ENCODE results near the gene XRCC4.
A peak's percentile ranks its signal among the peaks of the same experiment; 100 is the strongest.
"Not testable (repeated sequence)": the region's sequence is repeated elsewhere in the genome, so short reads cannot be mapped to it uniquely, and the experiment has no call there.

Gene XRCC4

DNA sequence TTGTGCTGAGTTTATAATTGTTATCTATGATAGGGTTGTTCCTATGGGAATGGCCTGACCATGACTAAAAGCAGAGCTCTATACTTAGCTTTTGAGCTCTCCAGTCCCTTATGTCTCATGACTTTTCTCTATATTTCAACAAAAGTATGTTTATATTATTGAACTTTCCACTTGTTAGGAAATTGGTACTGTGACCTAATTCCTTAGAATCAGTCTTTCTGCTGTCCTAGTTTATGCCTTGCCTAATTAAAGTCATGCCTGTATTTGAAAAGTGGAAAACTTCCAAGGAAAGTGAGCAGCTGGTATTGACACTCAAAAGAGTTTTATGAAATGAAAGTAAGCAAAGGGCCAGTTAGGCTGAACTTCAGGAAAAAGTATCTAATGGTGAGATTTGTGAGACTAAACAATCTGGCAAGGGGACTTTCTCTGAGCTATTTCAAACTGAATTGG is 68.6 kb downstream of the XRCC4 start:
- H4K20me1 ChIP-seq, result no peaks in the 10 kb centered on the region
- TF ChIP-seq Cebpa-rat (IDR thresholded peaks at IDR 0.05), result no peak
- H3K27me3 ChIP-seq, result no peaks in the 10 kb centered on the region
- H3K4me1 ChIP-seq, result no peaks in the 10 kb centered on the region
- H3K9me3 ChIP-seq, result no peaks in the 10 kb centered on the region
- no peak overlapping the region for H3K9ac ChIP-seq
- H3K36me3 ChIP-seq, result no peaks in the 10 kb centered on the region
- no peak overlapping the region for H3K4me3 ChIP-seq
- no peak overlapping the region for H3K4me2 ChIP-seq
- no peak overlapping the region for H3K27ac ChIP-seq

DNA sequence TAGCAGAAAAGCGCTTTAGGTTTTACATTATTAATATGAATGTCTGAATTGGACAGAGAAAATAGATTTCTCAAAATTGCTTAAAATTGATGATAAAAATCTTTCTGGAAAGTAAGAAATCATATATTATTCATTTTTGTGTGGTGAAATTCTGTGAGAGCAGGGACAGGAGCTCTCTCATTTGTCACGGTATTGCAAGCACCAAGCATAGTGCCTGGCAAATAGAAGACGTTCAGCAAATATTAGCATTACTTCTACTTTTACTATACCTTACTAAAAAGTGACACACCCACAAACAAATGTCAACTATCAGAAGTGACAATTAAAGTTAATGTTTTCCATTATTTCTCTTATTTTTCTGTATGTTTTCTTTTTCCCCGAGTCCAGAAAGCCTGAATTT is 69.1 kb downstream of the XRCC4 start:
- no peak for TF ChIP-seq Cebpa-rat (IDR thresholded peaks at IDR 0.05)
- Histone ChIP-seq H3K27me3 (no peaks in the 10 kb centered on the region), H3K4me2 (no peak overlapping the region), H4K20me1 (no peaks in the 10 kb centered on the region), H3K36me3 (no peaks in the 10 kb centered on the region), H3K27ac (no peak overlapping the region), H3K4me1 (no peaks in the 10 kb centered on the region), H3K4me3 (no peak overlapping the region), H3K9me3 (no peaks in the 10 kb centered on the region), H3K9ac (no peak overlapping the region)

DNA sequence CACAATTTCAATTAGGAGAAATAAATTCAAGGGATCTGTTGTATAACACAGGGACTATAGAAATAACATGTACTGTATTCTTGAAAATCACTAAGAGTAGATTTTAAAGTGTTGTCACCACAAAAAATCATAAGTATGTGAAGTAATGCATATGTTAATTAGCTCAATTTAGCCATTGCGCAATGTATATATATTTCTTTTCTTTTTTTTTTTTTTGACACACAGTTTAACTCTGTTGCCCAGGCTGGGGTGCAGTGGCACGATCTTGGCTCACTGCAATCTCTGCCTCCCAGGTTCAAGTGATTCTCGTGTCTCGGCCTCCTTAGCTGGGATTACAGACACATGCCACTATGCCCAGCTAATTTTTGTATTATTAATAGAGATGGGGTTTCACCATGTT is 70.2 kb downstream of the XRCC4 start:
- Histone ChIP-seq H3K4me1 (no peaks in the 10 kb centered on the region), H3K4me2 (no peak overlapping the region)
- TF ChIP-seq Cebpa-rat (IDR thresholded peaks at IDR 0.05), result peak; percentile 61; the same call in 1 of the 2 replicates

DNA sequence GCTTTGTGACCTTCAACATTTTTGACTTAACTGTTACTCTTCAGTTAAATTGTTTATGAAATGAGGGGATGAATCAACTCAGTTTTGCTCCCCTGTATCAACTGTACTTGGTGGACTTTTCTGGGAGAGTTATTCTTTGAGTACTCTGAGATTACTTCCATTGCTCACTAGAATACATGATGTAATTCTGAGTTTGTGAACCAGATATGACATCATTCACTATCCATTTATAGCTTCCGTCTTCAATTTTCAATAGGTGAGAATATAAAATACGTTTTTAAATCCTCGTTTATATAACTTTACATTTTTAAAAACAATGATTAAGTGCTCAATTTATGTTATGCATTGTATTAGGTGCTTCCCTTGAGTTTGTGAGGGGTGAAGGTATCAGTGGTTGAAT is 71.0 kb downstream of the XRCC4 start:
- TF ChIP-seq Cebpa-rat (IDR thresholded peaks at IDR 0.05), result no peak
- H3K9ac ChIP-seq, result no peak overlapping the region
- H3K4me3 ChIP-seq, result no peak overlapping the region
- no peaks in the 10 kb centered on the region for H3K9me3 ChIP-seq
- no peak overlapping the region for H3K4me2 ChIP-seq
- H3K4me1 ChIP-seq, result no peaks in the 10 kb centered on the region
- H3K27me3 ChIP-seq, result no peaks in the 10 kb centered on the region
- H4K20me1 ChIP-seq, result no peaks in the 10 kb centered on the region
- H3K27ac ChIP-seq, result no peak overlapping the region
- no peaks in the 10 kb centered on the region for H3K36me3 ChIP-seq

More for the DNA sequence above, 70.2 kb downstream of the XRCC4 start:
- H3K4me3 ChIP-seq, result no peak overlapping the region
- no peak overlapping the region for H3K27ac ChIP-seq
- no peak overlapping the region for H3K9ac ChIP-seq
- H3K27me3 ChIP-seq, result no peaks in the 10 kb centered on the region
- H3K9me3 ChIP-seq, result no peaks in the 10 kb centered on the region
- H4K20me1 ChIP-seq, result no peaks in the 10 kb centered on the region
- H3K36me3 ChIP-seq, result no peaks in the 10 kb centered on the region

DNA sequence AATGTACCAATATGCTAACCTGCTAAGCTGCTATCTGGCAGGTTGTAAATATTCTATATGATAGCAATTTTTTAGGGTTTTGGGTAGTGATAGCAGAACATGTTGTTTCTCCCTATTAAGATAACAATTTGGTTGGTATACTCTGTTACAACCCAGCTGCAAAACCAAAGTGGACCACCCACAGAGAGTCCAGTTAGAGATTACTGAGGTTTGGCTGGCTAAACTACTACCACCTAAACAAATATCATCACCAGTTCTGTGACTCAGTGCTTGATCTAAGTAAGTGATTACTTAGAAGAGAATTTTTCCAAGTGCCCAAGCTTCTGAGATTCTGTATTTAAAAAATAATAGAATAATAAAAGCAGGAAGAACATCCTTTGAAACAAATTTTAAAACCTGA is 72.3 kb downstream of the XRCC4 start:
- Histone ChIP-seq H3K36me3 (no peaks in the 10 kb centered on the region), H3K4me3 (no peak overlapping the region), H3K4me2 (no peak overlapping the region), H4K20me1 (no peaks in the 10 kb centered on the region), H3K4me1 (no peaks in the 10 kb centered on the region), H3K27ac (no peak overlapping the region), H3K27me3 (no peaks in the 10 kb centered on the region), H3K9me3 (no peaks in the 10 kb centered on the region), H3K9ac (no peak overlapping the region)
- TF ChIP-seq Cebpa-rat (IDR thresholded peaks at IDR 0.05), result no peak

DNA sequence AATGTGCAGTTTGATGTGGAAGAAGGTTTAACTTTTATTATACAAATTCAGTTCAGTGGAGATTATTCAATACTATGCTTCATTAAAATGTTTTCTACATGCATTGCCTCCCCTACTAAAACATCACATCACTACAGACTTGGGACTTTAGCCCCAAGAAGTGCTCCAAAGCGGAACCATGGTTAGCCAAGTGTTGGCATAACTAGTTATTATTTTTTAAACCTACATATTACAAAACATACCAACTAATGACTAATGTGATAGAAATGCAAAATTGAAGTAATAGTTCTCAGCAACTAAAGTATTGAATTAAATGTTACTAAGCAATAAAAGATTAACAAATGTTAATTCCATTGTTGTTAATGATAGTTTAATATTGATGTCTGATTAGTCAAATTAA is 74.5 kb downstream of the XRCC4 start:
- Histone ChIP-seq H3K27ac (no peak overlapping the region), H3K4me3 (no peak overlapping the region), H4K20me1 (no peaks in the 10 kb centered on the region), H3K27me3 (no peaks in the 10 kb centered on the region), H3K4me1 (no peaks in the 10 kb centered on the region), H3K9ac (no peak overlapping the region), H3K9me3 (no peaks in the 10 kb centered on the region), H3K36me3 (no peaks in the 10 kb centered on the region), H3K4me2 (no peak overlapping the region)
- TF ChIP-seq Cebpa-rat (IDR thresholded peaks at IDR 0.05), result no peak

DNA sequence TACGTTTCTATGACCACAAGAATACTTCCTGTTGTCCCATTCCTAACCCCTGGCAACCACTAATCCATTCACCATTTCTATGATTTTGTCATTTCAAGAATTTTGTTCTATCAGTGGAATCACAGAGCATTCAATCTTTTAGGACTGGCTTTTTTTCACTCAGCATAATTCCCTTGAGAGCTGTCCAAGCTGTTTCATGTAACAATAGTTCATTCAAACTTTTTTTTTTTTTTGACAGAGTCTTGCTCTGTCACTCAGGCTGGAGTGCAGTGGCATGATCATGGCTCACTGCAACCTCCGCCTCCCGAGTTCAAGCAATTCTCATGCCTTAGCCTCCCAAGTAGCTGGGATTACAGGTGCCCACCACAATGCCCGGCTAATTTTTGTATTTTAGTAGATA is 75.6 kb downstream of the XRCC4 start:
- H4K20me1 ChIP-seq, H3K27ac ChIP-seq, H3K4me1 ChIP-seq, H3K9me3 ChIP-seq, H3K36me3 ChIP-seq, H3K4me2 ChIP-seq, H3K4me3 ChIP-seq, H3K27me3 ChIP-seq, H3K9ac ChIP-seq: not testable (repeated sequence)

DNA sequence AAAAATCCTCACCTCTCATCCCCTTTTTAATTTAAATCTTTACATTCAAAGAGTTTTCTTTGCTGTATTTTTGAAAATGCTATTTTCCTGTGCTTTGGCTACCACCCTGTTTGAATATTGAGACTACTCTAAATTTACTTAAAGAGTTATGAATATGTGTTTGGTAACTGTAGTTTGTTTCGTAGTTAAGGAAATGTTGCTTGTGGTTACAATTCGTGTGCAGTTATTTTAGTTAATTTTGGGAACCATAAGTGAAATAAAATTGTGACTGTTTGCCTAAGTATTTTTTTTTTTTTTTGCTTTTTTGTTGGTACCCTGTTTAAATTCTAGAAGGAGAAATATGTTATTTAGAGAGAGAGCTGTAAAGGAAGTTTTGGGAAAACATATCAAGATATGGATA is 78.7 kb downstream of the XRCC4 start:
- H3K9ac ChIP-seq, result no peak overlapping the region
- no peaks in the 10 kb centered on the region for H3K36me3 ChIP-seq
- no peaks in the 10 kb centered on the region for H3K9me3 ChIP-seq
- H3K4me3 ChIP-seq, result no peak overlapping the region
- no peaks in the 10 kb centered on the region for H4K20me1 ChIP-seq
- H3K27ac ChIP-seq, result no peak overlapping the region
- H3K27me3 ChIP-seq, result no peaks in the 10 kb centered on the region
- H3K4me2 ChIP-seq, result no peak overlapping the region
- H3K4me1 ChIP-seq, result no peaks in the 10 kb centered on the region
- TF ChIP-seq Cebpa-rat (IDR thresholded peaks at IDR 0.05), result no peak

DNA sequence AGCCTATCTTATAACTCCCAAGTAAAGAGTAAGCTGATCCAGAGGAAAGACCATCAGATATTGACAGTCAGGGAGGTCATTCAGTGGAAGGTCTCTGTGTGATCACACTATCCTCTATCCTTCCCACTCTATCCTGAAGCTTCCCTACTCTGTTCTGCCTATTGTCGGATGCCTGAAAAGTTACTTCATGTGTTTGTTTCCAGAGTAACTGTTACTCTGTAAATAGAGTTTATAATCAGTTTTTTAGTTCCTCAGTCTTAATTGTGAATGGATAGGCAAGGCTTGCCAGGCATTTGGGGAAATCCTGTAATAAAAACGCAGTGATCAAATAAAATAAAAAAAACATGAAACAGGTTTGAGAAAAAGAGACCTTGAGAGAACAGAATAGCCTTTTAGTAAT is 79.8 kb downstream of the XRCC4 start:
- Histone ChIP-seq H3K4me1 (no peaks in the 10 kb centered on the region), H3K27me3 (no peaks in the 10 kb centered on the region), H3K9ac (no peak overlapping the region), H3K9me3 (no peaks in the 10 kb centered on the region), H3K4me2 (no peak overlapping the region), H4K20me1 (no peaks in the 10 kb centered on the region), H3K36me3 (no peaks in the 10 kb centered on the region), H3K4me3 (no peak overlapping the region), H3K27ac (no peak overlapping the region)
- TF ChIP-seq Cebpa-rat (IDR thresholded peaks at IDR 0.05), result no peak

DNA sequence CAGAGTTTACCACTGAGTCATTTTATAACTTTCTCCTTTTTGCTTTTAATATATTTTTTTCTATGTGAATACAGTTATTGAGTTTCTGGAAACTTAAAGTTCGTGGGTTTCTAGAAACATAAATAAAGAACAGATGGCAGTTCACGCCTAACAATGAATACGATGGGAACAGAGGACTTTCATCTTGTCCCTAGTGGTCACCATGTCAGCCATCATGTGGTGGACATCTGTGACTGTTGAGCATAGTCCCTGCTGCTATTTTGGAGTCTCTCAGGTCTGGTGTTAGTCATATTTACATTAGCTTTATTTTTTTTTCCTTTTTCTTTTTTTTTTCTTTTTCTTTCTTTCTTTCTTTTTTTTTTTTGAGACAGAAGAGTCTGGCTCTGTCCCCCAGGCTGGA is 85.3 kb downstream of the XRCC4 start:
- Histone ChIP-seq H3K27ac (no peak overlapping the region), H3K4me3 (no peak overlapping the region), H3K4me1 (no peaks in the 10 kb centered on the region), H3K36me3 (no peaks in the 10 kb centered on the region), H3K9ac (no peak overlapping the region), H3K27me3 (no peaks in the 10 kb centered on the region), H3K9me3 (no peaks in the 10 kb centered on the region), H3K4me2 (no peak overlapping the region), H4K20me1 (no peaks in the 10 kb centered on the region)
- no peak for TF ChIP-seq Cebpa-rat (IDR thresholded peaks at IDR 0.05)

DNA sequence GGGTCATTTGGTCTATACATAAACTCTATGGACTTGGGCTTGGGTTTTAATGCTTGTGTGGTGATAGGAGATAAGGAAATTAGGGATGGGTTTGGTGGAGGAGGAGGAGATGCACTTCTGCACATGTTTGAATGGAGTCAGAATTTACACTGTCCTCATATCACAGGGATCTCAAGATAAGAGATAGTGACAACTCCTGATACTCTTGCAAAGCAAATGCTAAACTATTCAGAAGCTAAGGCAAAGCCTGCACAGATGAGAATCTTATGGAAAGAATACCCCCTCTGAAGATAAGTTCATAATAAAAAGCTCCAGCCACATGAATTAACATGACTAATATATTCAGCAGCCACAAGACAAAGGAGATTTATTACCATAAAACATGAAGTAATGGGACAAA is 90.2 kb downstream of the XRCC4 start:
- no peak overlapping the region for H3K27ac ChIP-seq
- H3K4me1 ChIP-seq, result no peaks in the 10 kb centered on the region
- H3K4me2 ChIP-seq, result no peak overlapping the region
- H3K27me3 ChIP-seq, result no peaks in the 10 kb centered on the region
- H3K36me3 ChIP-seq, result no peaks in the 10 kb centered on the region
- no peak overlapping the region for H3K4me3 ChIP-seq
- TF ChIP-seq Cebpa-rat (IDR thresholded peaks at IDR 0.05), result no peak
- no peak overlapping the region for H3K9ac ChIP-seq
- H3K9me3 ChIP-seq, result no peaks in the 10 kb centered on the region
- H4K20me1 ChIP-seq, result no peaks in the 10 kb centered on the region
